ENCODE data around the gene DUOX1.

The DUOX1 gene

DNA sequence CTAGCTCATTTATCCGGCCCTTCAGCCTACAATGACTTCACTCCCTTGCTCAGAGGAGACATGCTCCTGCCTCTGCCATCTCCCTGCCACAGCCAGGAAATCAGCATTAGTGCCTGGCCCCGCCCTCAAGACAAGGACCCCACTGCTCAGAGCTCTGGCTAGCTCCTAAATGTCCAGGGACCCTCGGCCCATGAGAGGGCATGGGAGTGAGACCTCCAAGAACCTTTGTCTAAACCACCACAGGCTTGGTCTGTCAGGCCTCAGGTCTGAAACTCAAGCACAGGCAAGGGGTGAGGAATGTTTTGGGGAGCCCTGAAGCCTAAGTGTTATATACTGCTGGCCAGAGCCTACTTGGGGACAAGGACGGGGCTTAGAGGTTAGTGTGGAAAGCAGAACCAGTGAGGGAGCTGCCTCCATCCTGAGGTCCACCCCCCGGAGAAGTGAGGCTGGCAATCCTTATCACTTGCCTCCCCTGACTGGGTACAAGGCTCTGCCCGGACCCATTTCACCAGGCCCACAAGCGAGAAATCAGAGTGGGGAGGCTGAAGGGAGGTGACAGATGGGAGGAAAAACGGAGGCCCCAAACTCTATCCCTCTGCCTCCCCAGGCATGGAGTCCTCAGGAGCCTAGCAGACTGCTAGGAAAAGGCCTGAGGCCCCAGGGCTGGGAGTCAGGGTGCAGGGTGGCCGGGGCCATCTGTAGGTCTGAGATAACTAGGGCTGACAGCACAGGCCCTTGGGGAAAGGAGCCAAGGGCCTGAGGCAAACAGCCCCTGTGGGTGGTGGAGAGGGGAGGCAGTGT, 39.2 kb downstream of the DUOX1 start:
- DNase-seq = peak; percentile 51

DNA sequence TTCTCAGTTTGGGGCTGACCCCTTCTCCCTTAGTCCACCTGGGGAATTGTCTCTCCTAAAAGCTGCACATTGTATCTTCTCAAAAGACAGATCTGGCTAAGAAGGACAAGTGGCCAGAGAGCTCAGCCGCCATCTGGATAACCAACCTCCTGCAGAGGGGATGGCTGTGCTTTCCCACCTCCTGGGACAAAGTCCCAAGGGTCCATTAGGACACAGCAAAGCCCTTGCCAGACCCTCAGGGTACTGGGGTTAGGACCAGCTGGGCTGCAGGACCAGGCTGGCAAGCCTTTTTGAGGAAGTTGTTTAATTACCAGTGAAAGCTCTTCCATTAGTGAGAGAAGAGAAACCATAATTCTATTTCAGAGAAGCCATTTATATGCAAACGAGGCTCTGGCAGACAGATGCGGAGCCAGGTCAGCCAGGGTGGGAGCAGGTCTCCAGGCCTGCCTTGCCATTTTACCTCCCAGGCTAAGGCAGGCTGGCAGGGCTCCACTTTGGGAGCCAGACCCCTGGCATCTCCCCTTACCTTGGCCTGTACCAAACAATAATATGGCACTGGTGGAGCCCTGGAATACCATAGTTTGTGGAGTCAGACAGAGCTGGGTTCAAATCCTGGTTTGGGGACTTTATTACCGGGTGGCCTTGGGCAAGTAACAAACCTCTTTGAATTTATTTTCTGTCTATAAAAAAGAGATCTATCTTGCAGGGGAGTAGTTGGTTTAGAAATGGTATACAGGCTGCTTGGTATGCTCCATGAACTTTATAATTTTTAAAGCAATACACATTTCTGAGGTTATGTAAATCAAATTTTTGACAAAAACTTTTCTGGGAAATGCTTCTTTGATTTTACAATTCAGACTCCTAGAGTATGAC, 40.0 kb downstream of the DUOX1 start:
- DNase-seq = peak; percentile 54

GRCh38 chr15:45171912-45172311, 42.1 kb downstream of the DUOX1 start:
- no peak for DNase-seq

GRCh38 chr15:45174069-45174468, 44.3 kb downstream of the DUOX1 start:
- peak; percentile 38 for DNase-seq

DNA sequence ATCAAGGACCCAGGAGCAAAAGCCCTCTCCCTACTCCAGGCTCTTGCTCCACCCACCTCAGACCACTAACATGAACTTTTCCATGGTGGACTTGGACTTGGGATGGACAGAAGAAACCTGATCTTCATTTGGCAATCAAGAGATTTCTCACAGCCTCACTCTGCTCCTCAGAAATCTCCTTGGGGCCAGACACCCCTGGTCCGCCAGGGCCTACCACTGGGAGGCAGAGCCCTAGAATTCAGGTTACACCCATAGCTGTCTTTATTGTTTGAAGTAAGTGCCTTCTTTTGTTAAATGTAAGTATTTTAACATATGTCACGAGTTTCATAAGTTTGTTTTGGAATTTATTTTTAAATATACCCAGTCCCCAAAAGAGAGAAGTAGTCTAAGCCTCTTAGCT, 44.8 kb downstream of the DUOX1 start:
- DNase-seq = no peak

DNA sequence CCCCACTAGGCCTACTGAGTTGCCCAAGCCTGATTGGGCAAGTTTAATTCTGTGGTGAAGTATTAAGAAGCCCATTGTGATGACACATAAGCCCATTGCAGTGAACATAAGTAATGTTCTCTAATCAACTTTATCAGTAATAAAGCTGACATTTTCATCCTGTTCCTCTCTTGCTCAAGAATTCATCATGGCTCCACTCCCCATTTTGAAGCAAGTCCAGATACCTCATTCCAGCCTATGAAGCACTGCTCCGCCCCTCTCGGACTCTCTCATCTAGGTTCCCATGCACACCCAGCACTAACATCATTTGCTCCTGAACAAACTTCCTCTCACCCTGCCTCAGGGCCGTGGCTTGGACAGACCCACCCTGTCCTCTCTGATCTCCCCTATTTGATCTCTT, 47.5 kb downstream of the DUOX1 start:
- no peak for DNase-seq

DNA sequence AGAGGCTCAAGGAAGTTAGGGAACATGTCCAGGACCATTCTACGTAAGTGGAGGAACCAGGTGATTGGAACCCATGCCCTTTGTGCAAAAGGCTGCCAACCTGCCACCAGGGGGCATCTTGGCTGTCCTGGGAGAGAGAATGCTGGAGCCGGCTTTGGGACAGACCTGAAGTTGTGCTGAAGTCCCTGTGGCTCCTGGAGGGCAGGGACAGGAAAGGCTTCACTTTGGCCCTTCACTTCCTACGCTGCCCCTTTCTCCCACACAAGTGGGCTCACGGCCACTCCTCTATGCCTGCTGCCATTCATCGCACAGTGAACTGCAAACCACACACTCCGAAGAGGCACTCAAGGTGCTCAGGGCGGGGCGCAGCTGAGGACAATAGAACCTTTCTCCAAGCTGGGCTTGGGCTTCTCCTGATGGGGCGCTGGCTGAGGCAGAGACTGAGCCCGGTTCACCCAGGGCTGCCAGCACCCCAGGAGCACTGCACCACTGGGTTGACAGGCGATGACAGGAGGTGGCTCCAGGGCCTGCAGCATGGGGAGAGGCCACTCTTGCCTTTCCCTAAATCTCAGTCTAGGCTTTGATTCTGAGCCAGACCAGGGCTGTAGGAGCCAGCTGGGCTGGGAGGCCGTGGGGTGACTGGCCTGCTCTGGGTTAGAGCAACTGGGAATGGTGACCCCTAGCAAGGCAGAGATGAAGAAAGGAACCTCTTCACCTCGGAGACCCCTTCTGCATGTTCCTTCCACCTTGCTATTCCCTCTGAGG, 49.6 kb downstream of the DUOX1 start:
- DNase-seq = no peak

- no peak for DNase-seq
Observed at GRCh38 chr15:45180201-45180600, 50.4 kb downstream of the DUOX1 start.

GRCh38 chr15:45180648-45181436, 51.0 kb downstream of the DUOX1 start:
- DNase-seq = no peak

DNA sequence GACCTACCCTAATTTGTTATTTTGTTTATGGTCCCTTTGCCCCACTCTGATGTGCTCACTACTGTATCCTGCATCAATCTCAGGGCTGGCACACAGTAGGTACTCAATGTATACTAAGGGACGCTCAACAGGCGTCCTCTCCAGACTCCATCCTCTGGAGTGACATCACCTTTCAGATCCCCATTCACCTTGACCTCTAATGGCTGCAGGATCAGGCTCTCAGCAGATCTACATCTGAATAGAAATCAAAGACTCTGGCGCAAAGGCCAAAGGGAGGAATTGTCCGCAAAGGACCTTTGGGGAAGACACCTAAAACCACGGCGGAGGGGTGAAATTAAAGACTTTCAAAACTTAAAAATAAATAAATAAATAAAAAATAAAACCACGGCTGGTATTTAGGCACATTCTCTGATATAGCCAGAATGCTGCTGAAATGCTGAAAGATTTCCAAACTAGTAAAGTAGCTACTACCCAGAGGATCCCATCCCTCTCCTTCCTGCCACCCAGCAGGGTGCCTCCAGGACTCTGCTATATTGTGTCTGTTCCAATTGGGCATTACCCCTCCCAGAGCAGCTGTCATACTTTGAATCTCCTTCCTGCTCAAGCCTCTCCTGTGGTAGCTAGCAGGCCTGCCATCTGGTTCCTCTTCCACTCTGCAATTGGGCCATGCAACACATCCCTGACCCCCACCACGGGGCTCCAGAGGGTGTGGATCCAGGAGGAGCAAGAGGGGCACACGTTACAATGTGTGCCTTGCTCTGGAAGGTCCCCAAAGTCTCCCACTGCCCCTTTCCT, 51.9 kb downstream of the DUOX1 start:
- no peak for DNase-seq

GRCh38 chr15:45182996-45183395, 53.2 kb downstream of the DUOX1 start:
- DNase-seq = no peak

- no peak for DNase-seq
Observed at GRCh38 chr15:45183511-45183910, 53.7 kb downstream of the DUOX1 start.

DNA sequence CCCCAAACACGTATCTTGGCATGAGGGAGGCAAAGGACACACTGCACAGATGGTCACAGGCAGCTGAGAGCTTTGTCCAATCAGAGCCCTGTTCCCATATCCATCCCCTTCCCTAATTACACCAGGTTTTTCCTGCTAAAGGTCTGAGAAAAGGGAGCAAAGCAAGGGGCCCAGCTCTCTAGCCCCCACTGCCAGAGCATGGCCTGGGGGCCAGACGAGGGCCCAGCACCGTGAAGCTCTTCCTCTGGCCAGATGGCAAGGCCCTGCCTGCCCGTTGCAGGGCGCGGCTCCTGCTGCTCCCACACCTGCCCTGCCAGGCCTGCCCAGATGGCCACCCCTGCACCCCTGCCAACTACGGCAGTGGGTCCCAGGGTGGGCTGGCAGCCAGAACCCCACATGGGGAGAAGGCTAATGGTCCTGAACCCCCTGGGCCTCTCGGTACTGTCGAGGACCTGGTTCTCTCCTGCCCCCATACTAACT, 54.8 kb downstream of the DUOX1 start:
- DNase-seq = peak; percentile 40

GRCh38 chr15:45185069-45185779, 55.4 kb downstream of the DUOX1 start:
- peak; percentile 32 for DNase-seq

GRCh38 chr15:45185903-45186770, 56.3 kb downstream of the DUOX1 start:
- peak; percentile 57 for DNase-seq

GRCh38 chr15:45186771-45187577, 57.2 kb downstream of the DUOX1 start:
- DNase-seq = peak; percentile 67

GRCh38 chr15:45187578-45187893, 57.7 kb downstream of the DUOX1 start:
- no peak for DNase-seq

DNA sequence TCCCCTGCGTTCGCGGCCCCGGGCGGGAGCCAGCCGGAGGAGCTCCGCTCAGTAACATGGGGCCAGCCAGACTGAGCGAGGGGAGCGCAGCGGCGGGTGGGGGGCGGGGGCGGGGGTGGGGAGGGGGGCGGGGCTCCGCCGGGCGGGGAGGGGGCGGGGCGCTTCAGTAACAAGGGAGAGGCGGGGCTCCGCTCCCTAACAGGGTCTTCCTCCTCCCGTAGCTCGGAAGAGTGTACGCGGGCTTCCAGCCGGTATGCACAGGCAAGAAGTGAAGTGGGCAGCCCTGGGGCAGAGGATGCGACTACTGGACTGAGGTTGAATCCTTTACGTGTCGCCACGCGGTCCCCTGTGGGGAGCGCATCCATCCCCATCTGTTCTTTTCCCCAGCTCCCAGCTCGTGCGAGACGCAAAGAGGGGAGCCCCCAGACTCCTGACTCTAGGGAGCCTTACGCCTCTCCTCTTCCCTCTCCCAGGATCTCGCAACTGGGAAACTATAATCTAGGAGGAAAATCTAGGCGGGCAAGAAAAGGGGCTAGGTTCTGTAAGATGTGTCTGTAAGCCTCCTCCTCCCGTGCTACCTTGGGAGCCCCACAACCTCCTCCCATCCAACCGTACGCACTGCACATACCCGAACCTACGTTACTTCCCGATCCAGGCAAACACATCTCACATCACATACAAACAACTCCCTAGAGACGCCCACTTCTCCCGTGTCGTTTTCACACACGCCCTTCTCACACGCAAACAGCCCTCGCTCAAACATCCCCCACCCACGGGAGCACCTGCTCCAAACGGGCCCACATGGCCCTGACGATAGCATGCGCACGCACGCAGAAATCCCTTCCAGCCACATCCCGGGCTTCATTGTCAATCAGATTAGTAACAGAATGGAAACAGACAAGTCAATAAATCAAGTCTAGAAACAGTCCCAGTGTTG, 58.4 kb downstream of the DUOX1 start, which contains the start of gene SHF:
Gene SHF (minus strand): TSS at position 73 of the 937 bp plus-strand sequence. CDS start 15 bp downstream, at position 58.
- DNase-seq = peak; percentile 88
